ENCODE data around the gene CDK8. TPM values are rescaled to one million over a fixed set of nuclear protein-coding genes. Genes with fewer than 3 reads are reported as not detected.

The CDK8 gene
- total RNA-seq, 1 experiment from 2014 or later = 22.2 TPM

- no TSS peak for BruUV-seq (replicated peaks)
Measured at GRCh38 chr13:26344980-26345379, 91.1 kb downstream of the CDK8 start.

DNA sequence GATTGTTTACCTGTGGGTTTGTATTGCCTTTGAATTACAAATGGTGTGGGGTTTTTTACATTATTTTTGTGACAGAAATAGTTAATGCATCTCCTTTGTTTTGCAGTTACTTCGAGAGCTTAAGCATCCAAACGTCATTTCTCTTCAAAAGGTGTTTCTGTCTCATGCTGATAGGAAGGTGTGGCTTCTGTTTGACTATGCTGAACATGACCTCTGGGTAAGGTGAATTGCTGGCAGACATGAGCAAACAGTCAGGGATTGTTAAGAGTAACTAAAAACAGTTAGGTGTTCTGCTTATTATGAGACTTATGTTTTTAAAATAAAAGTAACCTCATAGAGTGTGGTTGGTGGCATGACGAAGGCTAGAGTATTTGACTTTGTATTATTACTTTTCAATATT is 95.0 kb downstream of the CDK8 start:
- intact Hi-C loops (cut with micrococcal nuclease) = no loop called here
- no TSS peak for BruUV-seq (replicated peaks)

More at GRCh38 chr13:26344980-26345379, 91.1 kb downstream of the CDK8 start:
- TF ChIP-seq, protein P1, sequence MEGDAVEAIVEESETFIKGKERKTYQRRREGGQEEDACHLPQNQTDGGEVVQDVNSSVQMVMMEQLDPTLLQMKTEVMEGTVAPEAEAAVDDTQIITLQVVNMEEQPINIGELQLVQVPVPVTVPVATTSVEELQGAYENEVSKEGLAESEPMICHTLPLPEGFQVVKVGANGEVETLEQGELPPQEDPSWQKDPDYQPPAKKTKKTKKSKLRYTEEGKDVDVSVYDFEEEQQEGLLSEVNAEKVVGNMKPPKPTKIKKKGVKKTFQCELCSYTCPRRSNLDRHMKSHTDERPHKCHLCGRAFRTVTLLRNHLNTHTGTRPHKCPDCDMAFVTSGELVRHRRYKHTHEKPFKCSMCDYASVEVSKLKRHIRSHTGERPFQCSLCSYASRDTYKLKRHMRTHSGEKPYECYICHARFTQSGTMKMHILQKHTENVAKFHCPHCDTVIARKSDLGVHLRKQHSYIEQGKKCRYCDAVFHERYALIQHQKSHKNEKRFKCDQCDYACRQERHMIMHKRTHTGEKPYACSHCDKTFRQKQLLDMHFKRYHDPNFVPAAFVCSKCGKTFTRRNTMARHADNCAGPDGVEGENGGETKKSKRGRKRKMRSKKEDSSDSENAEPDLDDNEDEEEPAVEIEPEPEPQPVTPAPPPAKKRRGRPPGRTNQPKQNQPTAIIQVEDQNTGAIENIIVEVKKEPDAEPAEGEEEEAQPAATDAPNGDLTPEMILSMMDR (IDR thresholded peaks at IDR 0.05; ENCODE audit: unreplicated experiment) = no peak
- H3K27ac Mint-ChIP-seq (ENCODE audit: low read depth, unreplicated experiment) = no peak overlapping the region
- no peaks in the 10 kb centered on the region for H3K4me1 Mint-ChIP-seq (ENCODE audit: insufficient read depth, unreplicated experiment)
- DNase-seq (ENCODE audit: unreplicated experiment) = no peak
- CTCF ChIA-PET = interaction anchor here (0.7 kb wide), 1 partner anchor 940 kb away, joined by 3 read pairs; no protein-coding TSS in a partner anchor
- no peaks in the 10 kb centered on the region for H3K27me3 Mint-ChIP-seq (ENCODE audit: insufficient read depth, unreplicated experiment)
- H3K36me3 Mint-ChIP-seq (ENCODE audit: insufficient read depth, unreplicated experiment) = peaks cover 10% of the 10 kb centered on the region
- intact Hi-C loops (cut with micrococcal nuclease) = no loop called here
- POLR2A ChIA-PET = no interaction called here
- no peak overlapping the region for H3K4me3 Mint-ChIP-seq (ENCODE audit: unreplicated experiment)
- no peaks in the 10 kb centered on the region for H3K9me3 Mint-ChIP-seq (ENCODE audit: unreplicated experiment)

GRCh38 chr13:26362261-26362660 is 108.3 kb downstream of the CDK8 start:
- no peak overlapping the region for H3K27ac Mint-ChIP-seq (ENCODE audit: low read depth, unreplicated experiment)
- TF ChIP-seq, protein P1 (IDR thresholded peaks at IDR 0.05; ENCODE audit: unreplicated experiment) = no peak
- H3K4me1 Mint-ChIP-seq (ENCODE audit: insufficient read depth, unreplicated experiment) = no peaks in the 10 kb centered on the region
- H3K27me3 Mint-ChIP-seq (ENCODE audit: insufficient read depth, unreplicated experiment) = no peaks in the 10 kb centered on the region
- intact Hi-C loops (cut with micrococcal nuclease) = no loop called here
- no peak for DNase-seq (ENCODE audit: unreplicated experiment)
- H3K36me3 Mint-ChIP-seq (ENCODE audit: insufficient read depth, unreplicated experiment) = no peaks in the 10 kb centered on the region
- no peak overlapping the region for H3K4me3 Mint-ChIP-seq (ENCODE audit: unreplicated experiment)
- ChIA-PET POLR2A (no interaction called here), CTCF (interaction anchor here (0.7 kb wide), 1 partner anchor 23 kb away, joined by 3 read pairs; no protein-coding TSS in a partner anchor)
- BruUV-seq (replicated peaks) = no TSS peak
- H3K9me3 Mint-ChIP-seq (ENCODE audit: unreplicated experiment) = no peaks in the 10 kb centered on the region

More for the DNA sequence above, 95.0 kb downstream of the CDK8 start:
- Mint-ChIP-seq H3K27me3 (ENCODE audit: insufficient read depth, unreplicated experiment) (no peaks in the 10 kb centered on the region), H3K36me3 (ENCODE audit: insufficient read depth, unreplicated experiment) (peaks cover 10% of the 10 kb centered on the region), H3K9me3 (ENCODE audit: unreplicated experiment) (no peaks in the 10 kb centered on the region), H3K4me3 (ENCODE audit: unreplicated experiment) (no peak overlapping the region), H3K4me1 (ENCODE audit: insufficient read depth, unreplicated experiment) (no peaks in the 10 kb centered on the region), H3K27ac (ENCODE audit: low read depth, unreplicated experiment) (no peak overlapping the region)
- TF ChIP-seq, protein P1 (IDR thresholded peaks at IDR 0.05; ENCODE audit: unreplicated experiment) = no peak
- ChIA-PET CTCF (no interaction called here), POLR2A (interaction anchor here (0.6 kb wide), 1 partner anchor 73 kb away, joined by 3 read pairs; no protein-coding TSS in a partner anchor)
- DNase-seq (ENCODE audit: unreplicated experiment) = no peak

- TF ChIP-seq, protein P1 (IDR thresholded peaks at IDR 0.05; ENCODE audit: unreplicated experiment) = no peak
- Mint-ChIP-seq H3K36me3 (ENCODE audit: insufficient read depth, unreplicated experiment) (no peaks in the 10 kb centered on the region), H3K27me3 (ENCODE audit: insufficient read depth, unreplicated experiment) (no peaks in the 10 kb centered on the region), H3K4me1 (ENCODE audit: insufficient read depth, unreplicated experiment) (no peaks in the 10 kb centered on the region), H3K27ac (ENCODE audit: low read depth, unreplicated experiment) (no peak overlapping the region), H3K9me3 (ENCODE audit: unreplicated experiment) (no peaks in the 10 kb centered on the region), H3K4me3 (ENCODE audit: unreplicated experiment) (no peak overlapping the region)
- BruUV-seq (replicated peaks) = no TSS peak
- ChIA-PET CTCF (no interaction called here), POLR2A (no interaction called here)
- intact Hi-C loops (cut with micrococcal nuclease) = no loop called here
- DNase-seq (ENCODE audit: unreplicated experiment) = no peak
Measured at GRCh38 chr13:26370553-26370952, 116.6 kb downstream of the CDK8 start.

Measured in MCF 10A (cell line).